Activated CD4-positive, alpha-beta T cell treated with anti-CD3 and anti-CD28 coated beads, Interleukin-2, Interleukin-6, amounts not matched to agents 100 ng/mL and 50 ng/mL, durations not matched to agents 16 hours and 8 hours (primary cell): Measurements from ENCODE around the gene SLC1A7.

ENCODE experiments used
- DNase-seq: peaks from one replicate; pipeline ENCODE4 v3.0.0-alpha.2; 2020

The SLC1A7 gene

DNA sequence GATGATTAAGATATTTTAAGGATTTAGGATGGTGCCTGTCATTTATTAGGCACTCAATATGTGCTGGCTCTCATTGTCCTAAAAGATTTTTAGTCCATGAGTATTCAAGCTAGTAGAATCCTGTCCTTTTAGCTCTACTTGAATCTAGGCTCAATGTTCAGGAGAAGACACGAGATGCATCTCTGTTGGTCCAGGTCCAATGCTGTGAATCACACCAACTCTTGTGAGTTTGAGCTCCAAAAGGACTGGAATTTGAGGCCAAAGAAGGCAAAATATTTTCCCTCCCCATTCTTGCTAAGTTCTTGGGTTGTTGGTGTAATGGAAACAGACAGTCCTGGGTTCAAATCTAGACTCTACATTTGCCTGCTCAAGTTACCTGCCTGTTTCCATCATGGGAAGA is 81.9 kb downstream of the SLC1A7 start:
- no peak for DNase-seq

DNA sequence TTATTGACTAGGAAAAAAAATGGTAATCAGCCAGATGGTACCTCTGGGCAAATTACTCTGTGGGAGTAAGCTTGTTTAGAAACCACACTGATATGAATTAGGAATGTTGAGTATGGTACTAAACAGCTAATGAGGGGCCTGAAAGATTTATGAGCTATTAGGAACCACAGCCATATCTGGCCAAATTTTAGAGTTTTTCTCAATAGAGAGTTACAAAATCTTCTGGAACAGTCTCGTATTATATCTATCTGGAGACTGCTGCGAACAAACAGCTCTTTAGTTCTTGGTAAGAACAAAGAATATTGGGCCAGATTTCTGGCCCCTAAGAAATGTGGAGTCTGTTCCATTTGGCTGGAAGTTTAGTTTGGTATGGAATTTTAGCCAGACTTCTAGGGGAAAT is 85.3 kb downstream of the SLC1A7 start:
- no peak for DNase-seq

DNA sequence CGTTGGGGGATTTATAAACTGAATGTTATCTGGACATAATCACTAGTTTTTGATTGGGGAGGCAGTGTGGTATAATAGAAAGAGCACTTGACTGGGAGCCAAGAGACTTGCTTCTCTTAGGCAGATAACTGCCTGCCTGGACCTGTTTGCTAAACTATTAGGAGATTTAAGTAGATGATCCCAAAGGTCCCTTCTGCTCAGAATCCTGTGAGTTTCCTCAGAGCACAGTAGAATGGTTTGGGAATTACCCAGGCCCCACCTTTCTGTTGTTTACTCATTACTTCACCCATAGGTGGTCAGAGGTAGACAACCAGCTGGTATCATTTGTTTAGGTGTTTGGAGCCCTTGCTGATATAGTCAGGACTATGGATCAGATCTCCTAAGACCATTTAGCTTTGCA is 90.8 kb downstream of the SLC1A7 start:
- DNase-seq: no peak

DNA sequence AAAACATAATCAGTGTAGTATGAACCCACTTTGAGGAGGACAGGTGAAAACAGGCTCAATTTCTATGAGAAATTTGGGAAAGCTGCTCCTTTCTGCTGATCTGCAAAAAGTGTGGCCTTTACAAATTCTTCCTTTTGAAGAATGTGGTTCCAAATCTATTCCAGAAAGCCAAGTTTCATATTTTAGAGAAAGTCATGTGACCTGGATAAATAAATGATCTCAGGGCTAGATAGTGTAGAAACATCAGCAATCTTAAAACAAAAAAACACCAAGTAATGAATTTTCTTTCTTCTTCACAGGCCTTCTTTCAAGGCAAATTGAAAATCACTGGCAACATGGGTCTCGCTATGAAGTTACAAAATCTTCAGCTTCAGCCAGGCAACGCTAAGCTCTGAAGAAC is 92.1 kb downstream of the SLC1A7 start:
- no peak for DNase-seq

DNA sequence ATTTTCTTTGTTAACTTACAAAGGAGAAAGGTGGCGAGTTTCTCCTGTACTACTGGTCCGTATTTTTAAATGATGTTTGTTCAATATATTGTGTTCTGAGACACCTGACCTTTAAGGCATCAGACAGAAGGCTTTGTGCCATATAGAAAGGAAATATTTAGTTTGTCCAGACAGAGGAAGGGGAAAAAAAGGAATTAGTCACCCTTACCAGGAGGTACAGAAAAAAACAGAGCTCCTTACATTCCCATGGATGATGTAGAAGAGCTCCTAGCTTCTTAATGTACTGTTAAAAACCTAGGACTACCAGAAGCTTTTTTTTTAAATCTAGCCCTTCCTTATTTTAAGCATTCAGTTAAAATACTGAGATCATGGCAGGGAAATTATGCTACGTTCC is 92.9 kb downstream of the SLC1A7 start:
- DNase-seq: no peak

DNA sequence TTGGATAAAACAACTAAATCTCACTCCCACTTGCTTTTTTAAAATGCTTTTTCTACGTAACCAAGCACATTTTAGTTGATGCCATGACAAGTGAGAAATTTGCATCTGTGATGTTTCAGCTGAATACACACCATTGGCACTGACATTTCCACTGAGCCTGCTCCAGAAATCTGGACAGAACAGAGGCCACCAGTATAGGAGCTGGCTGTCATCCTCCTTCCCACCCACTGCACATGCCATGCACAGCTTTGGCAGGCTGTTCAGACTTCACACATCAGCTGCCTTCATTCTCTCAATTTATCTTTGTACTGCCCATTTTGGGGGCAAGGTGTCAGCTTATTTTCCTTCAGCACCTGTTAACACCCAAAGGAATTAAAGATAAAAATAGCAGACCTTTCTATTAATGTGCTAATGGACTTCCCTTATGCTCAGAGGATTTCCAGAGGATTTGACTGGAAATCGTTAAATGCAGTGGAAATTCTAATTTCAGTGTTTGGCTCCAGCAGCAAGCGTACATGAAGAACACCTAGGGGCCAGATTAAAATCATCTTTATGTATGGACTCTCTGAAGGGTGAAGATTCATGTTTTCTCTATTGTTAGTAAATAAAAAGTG is 93.4 kb downstream of the SLC1A7 start:
- DNase-seq: no peak

DNA sequence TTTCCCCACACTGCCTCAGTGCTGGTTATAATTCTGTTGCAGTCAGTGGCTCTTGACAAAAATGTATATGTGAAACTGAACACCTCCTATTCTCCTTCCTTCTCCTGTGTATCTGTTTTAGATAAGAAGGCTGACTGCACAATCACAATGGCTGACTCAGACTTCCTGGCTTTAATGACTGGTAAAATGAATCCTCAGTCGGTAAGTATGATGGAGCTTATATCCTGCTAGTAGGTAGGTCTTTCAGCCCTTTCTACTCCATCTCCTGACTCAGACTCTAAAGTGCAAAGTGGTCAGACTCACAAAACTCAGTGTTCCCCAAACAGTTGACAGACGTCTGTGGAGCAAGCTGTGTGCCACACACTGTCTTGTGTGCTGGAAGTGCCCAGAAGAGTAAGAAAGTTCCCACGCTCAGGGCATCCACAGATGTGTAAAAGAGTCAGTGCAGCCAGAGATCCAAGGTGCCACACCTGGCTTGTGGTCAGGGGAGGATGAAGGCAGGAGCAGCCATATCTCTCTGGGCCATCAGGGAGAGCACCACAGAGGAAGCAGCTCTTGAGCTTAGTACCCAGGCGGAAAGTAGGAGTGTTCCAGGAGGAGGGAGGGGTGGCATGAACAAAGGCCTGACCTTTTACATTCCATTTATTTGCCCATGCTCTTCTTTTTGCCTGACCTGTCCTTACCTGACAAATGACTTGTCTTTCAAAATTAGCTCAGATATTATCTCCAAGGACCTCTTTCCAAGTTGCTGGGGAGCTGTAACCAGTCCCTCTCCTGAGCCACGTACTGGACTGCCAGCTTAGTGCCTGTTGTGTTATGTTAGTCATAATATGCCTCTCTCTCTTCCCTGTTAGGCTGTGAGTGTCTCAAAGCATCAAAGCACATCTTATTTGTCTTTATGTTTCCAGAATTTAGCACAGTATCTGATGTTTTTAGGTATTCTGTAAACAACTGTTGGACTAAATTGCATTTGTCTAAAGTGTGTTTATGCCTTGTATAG is 94.4 kb downstream of the SLC1A7 start:
- peak; percentile 28 for DNase-seq

DNA sequence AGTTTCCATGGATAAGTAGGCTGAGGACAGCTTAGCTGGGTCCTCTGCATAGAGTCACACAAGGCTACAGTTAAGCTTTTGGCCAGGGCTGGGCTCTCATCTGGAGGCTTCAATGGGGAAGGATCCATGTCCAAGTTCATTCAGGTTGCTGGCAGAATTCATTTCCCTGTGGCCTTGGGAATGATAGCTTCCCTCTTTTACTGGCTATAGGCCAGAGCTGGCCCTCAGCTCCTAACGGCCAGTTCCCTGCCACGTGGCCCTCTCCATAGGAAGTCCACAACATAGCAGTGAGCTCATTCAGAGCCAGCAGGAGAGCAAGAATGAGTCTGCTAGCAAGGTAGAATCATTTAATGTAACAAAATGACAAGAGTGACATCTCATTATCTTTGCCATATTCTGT is 95.5 kb downstream of the SLC1A7 start:
- DNase-seq: no peak

DNA sequence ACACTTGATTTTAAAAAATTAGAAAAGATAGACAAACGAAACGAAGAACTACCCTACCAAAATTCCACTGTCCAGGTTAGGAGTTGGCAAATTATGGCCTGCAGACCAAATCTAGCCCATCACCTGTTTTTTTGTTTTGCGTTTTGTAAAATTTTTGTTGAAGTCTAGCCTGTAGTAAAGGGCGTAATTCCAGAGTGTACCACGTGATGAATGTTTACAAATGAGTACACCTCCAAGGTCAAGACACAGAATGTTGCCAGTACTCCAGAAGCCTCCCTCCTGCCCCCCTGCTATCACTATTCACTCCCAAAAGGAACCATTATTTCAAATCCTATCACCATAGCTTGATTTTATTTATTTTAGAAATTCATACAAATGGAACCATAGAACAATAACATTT is 97.5 kb downstream of the SLC1A7 start:
- no peak for DNase-seq

DNA sequence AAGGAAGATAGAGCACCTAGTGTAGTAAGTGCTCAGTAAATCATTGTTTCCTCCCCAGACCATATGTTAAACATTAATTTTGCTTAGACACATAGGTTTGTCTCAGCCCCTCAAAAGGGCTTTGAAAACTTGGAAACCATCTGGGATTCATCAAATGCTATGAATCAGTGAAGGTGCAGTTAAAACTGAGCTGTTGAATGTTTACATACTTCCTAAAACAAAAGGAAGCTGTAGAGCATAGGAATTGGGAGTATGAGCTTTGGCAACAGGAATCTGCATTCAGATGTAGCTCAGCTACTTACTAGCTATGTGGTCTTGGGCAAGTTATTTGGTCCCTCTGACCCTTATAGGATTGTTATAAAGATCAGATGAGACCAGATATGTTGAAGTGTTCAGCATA is 99.2 kb downstream of the SLC1A7 start:
- no peak for DNase-seq

DNA sequence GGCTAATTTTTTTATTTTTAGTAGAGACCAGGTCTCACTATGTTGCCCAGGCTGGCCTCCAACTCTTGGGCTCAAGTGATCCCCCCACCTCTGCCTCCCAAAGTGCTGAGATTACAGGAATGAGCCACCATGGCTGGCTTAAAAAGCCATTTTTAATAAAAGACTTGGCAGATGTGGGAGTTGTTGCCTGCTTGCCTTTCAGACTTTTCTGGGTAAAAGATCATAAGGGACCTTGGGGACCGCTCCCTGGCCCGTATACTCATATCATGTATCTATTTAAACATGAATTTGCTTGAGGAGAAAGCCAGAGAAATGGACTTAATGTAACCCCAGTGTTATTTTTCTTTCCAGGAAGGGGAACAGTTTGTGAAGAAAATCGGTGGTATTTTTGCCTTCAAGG is 103.9 kb downstream of the SLC1A7 start:
- no peak for DNase-seq
